A549 (cell line): ENCODE measurements around the gene NOD2. TPM values are rescaled to one million over a fixed set of nuclear protein-coding genes. Genes with fewer than 3 reads are reported as not detected.

ENCODE experiments used
- ATAC-seq, 2 experiments: fragments of 200-7000 bp in 1 of 2; fragments of >200 bp in 1 of 2; cut with Nextera tagmentation in 1 of 2; cut with Tn5 transposase in 1 of 2; 3 replicates each; pipeline versions ENCODE4 v1.8.0 to v1.9.1; 2018 to 2020; ENCODE audit warnings: mild to moderate bottlenecking in 1 of 2, moderate library complexity in 1 of 2
- CTCF ChIA-PET: fragments of 300-600 bp; sonication (Branson Sonifier 250); formaldehyde crosslinking; extraction: SDS; loops from one replicate; lab custom pipeline; 2021; ENCODE audit warnings: antibody characterized with exemption, inconsistent platforms; lab: Yijun Ruan, JAX
- POLR2A ChIA-PET: fragments of 350-600 bp; formaldehyde crosslinking; extraction: SDS; loops from one replicate; lab custom pipeline; 2021; ENCODE audit warnings: antibody characterized with exemption, inconsistent platforms; lab: Yijun Ruan, JAX
- DNase-seq, 2 experiments: peaks; one replicate each; pipeline versions ENCODE4 v3.0.0 to v3.0.0-alpha.2; 2011 to 2016; ENCODE audit warnings: low read depth in 1 of 2, low spot score in 1 of 2
- FAIRE-seq: peaks from 2 replicates; lab custom pipeline; 2011; peaks lifted over from hg19 to GRCh38; lab: Jason Lieb, UNC
- H3K27ac ChIP-seq, 2 experiments: fragments of >200 bp; sonication (Bioruptor Twin); formaldehyde crosslinking; 3 replicates each; pipeline ENCODE4 v1.5.1; 2016 to 2017
- H3K4me1 ChIP-seq: fragments of >200 bp; sonication (Bioruptor Twin); formaldehyde crosslinking; 3 replicates; pipeline ENCODE4 v1.6.1; 2016
- H3K4me2 ChIP-seq: fragments of >200 bp; sonication (Bioruptor Twin); formaldehyde crosslinking; 3 replicates; pipeline ENCODE4 v1.6.1; 2016
- H3K4me3 ChIP-seq: fragments of >200 bp; sonication (Bioruptor Twin); formaldehyde crosslinking; 3 replicates; pipeline ENCODE4 v1.5.1; 2016
- H3K9me3 ChIP-seq: fragments of >200 bp; sonication (Bioruptor Twin); formaldehyde crosslinking; 3 replicates; pipeline ENCODE4 v1.6.1; 2016
- CBX2 ChIP-seq: fragments of 200-600 bp; sonication (generic); IDR thresholded peaks from 2 replicates; pipeline ENCODE4 v1.6.1; 2016; ENCODE audit warnings: low read depth, mild to moderate bottlenecking, borderline replicate concordance
- CHD2 ChIP-seq: fragments of 150-350 bp; IDR thresholded peaks from 2 replicates; pipeline ENCODE4 v1.6.1; 2014; ENCODE audit warnings: low read length; ENCODE audit not compliant: partially characterized antibody
- EP300 ChIP-seq, 2 experiments: fragments of >200 bp; sonication (Bioruptor Twin); formaldehyde crosslinking; IDR thresholded peaks; 2 replicates in 1 of 2; 3 replicates in 1 of 2; pipeline ENCODE4 v1.6.1; 2016 to 2017
- GATA3 ChIP-seq: IDR thresholded peaks from 2 replicates; pipeline ENCODE4 v1.6.1; 2012; ENCODE audit warnings: borderline replicate concordance
- HDAC2 ChIP-seq: fragments of 200-600 bp; sonication (generic); IDR thresholded peaks from 2 replicates; pipeline ENCODE4 v1.6.1; 2016
- HEYL ChIP-seq: fragments of 250-450 bp; sonication (Bioruptor Pico); IDR thresholded peaks from 2 replicates; pipeline ENCODE4 v1.8.0; 2021; ENCODE audit warnings: mild to moderate bottlenecking, moderate library complexity
- HOXB5 ChIP-seq: fragments of 250-450 bp; sonication (Bioruptor Pico); IDR thresholded peaks from 2 replicates; pipeline ENCODE4 v1.5.0; 2020; ENCODE audit warnings: mild to moderate bottlenecking, moderate library complexity
- MAFK ChIP-seq: fragments of 450-650 bp; IDR thresholded peaks from 2 replicates; pipeline ENCODE4 v1.6.1; 2014; ENCODE audit not compliant: partially characterized antibody
- MAZ ChIP-seq: fragments of 150-350 bp; IDR thresholded peaks from 2 replicates; pipeline ENCODE4 v1.6.1; 2014; ENCODE audit warnings: antibody characterized with exemption, low read depth, low read length, borderline replicate concordance
- NPAS2 ChIP-seq: fragments of 250-450 bp; sonication (Bioruptor Pico); IDR thresholded peaks from 2 replicates; pipeline ENCODE4 v1.8.0; 2022; ENCODE audit warnings: mild to moderate bottlenecking, moderate library complexity, borderline replicate concordance
- RAD21 ChIP-seq, 2 experiments: fragments of >200 bp in 1 of 2; sonication (Bioruptor Twin) in 1 of 2; formaldehyde crosslinking in 1 of 2; IDR thresholded peaks in 1 of 2; conservative IDR thresholded peaks in 1 of 2; 2 replicates in 1 of 2; 3 replicates in 1 of 2; pipeline ENCODE4 v1.6.1; 2012 to 2018; ENCODE audit warnings: inconsistent platforms in 1 of 2
- RARB ChIP-seq: fragments of 250-450 bp; sonication (Bioruptor Pico); IDR thresholded peaks from 2 replicates; pipeline ENCODE4 v1.8.0; 2021; ENCODE audit warnings: mild to moderate bottlenecking, moderate library complexity
- RCOR1 ChIP-seq: fragments of 150-350 bp; IDR thresholded peaks from 2 replicates; pipeline ENCODE4 v1.6.1; 2014; ENCODE audit warnings: antibody characterized with exemption, low read length, low read depth
- RFX5 ChIP-seq: fragments of 450-650 bp; IDR thresholded peaks from 2 replicates; pipeline ENCODE4 v1.7.1; 2014; ENCODE audit warnings: antibody characterized with exemption, mild to moderate bottlenecking, moderate library complexity
- SMC3 ChIP-seq: fragments of >200 bp; sonication (Bioruptor Twin); formaldehyde crosslinking; IDR thresholded peaks from 3 replicates; pipeline ENCODE4 v1.6.1; 2018; ENCODE audit warnings: inconsistent platforms
- SREBF2 ChIP-seq: fragments of 450-650 bp; IDR thresholded peaks from 2 replicates; pipeline ENCODE4 v1.6.1; 2014; ENCODE audit warnings: mild to moderate bottlenecking, moderate library complexity
- USF2 ChIP-seq: fragments of 450-650 bp; IDR thresholded peaks from 2 replicates; pipeline ENCODE4 v1.6.1; 2014; ENCODE audit warnings: antibody characterized with exemption
- WGBS: methylation state at CpG from one replicate; pipeline ENCODE4 v1.1.6; 2017; ENCODE audit errors: missing lambda C conversion rate; 5-methylcytosine and 5-hydroxymethylcytosine counted together
- polyA plus RNA-seq, 4 experiments: library from polyadenylated mRNA; depleted of rRNA in 3 of 4; stranded (reverse); fragments of >200 nt; fragmentation: RNase III in 1 of 4; extraction: RNeasy Plus Mini Kit Qiagen cat#74134 plus additional on column Dnase treatment in 1 of 4; gene quantifications; 2 replicates in 3 of 4; 3 replicates in 1 of 4; pipeline ENCODE4 v1.2.3, GENCODE V29; 2011 to 2017
- TF ChIP-seq, protein P1 (sequence below): fragments of >200 bp; sonication (Bioruptor Twin); formaldehyde crosslinking; IDR thresholded peaks from 3 replicates; pipeline ENCODE4 v1.5.1; 2016
- TF ChIP-seq, protein P2 (sequence below): fragments of 250-450 bp; sonication (Bioruptor Pico); IDR thresholded peaks from 2 replicates; pipeline ENCODE4 v1.5.0; 2020; ENCODE audit warnings: low read depth, mild to moderate bottlenecking, moderate library complexity
- TF ChIP-seq, protein P3 (sequence below): fragments of >200 bp; sonication (Bioruptor Twin); formaldehyde crosslinking; IDR thresholded peaks from 3 replicates; pipeline ENCODE4 v1.6.1; 2016

Gene NOD2
- polyA plus RNA-seq, 2 of the 4 experiments (the other 2 are of a cell fraction) = not detected

DNA sequence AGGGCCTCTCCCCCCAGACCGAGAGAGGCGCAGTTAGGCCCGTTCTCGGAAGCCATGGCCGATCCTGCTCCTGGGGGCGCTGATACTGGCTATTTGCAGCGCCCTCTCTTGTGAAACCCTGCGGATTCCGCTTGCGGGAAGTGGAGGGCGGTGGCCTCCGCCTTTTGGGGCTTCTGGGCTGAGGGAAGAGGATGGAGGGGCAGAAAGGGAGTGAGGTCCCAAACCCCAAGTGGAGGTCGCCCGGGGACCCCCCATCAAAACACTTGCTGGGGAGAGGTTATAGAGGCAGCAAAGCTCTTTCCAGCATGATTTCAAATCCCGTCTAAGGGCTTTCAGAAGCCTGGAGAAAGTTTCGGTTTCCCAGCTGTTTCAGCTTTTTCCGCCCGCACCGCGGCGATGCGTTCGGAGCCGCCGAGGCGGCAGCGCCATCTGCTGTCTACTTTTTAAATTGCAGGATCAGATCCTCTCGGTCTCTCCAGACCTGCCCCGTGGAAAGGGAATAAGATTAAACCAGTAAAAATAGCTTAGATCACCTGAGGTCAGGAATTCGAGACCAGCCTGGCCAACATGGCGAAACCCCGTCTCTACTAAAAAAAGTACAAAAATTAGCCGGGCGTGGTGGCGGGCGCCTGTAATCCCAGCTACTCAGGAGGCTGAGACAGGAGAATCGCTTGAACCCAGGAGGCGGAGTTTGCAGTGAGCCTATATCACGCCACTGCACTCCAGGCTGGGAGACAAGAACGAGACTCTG, 28.1 kb upstream of the NOD2 start:
- WGBS = 31% methylated on average over 39 of the region's 40 CpGs
- Histone ChIP-seq H3K27ac (peak overlapping the region in 1 of 2 experiments; percentile 53; a peak in 3 of 6 replicates), H3K4me3 (peak overlapping the region; percentile 26; the same call in 1 of the 3 replicates), H3K4me1 (no peaks in the 10 kb centered on the region), H3K9me3 (peaks cover 4% of the 10 kb centered on the region; the same call in 2 of the 3 replicates), H3K4me2 (peak overlapping the region; percentile 74)
- ChIA-PET CTCF (interaction anchor here (0.6 to 8.5 kb wide), 82 partner anchors 8 to 1716 kb away, joined by 3 to 132 read pairs (median 4); partner anchors contain the start of genes CNEP1R1 and SNX20), POLR2A (no interaction called here)
- TF ChIP-seq RAD21 (conservative IDR thresholded peaks at IDR 0.05 in 1 of 2, IDR thresholded peaks at IDR 0.05 in 1 of 2) (peak; percentile 80 to 85), HEYL (CRISPR knock-in tag) (no peak), MAZ (peak; percentile 29; the same call in 1 of the 2 replicates), SREBF2 (no peak), SMC3 (peak; percentile 88), HOXB5 (CRISPR knock-in tag) (no peak)
- TF ChIP-seq, protein P1, sequence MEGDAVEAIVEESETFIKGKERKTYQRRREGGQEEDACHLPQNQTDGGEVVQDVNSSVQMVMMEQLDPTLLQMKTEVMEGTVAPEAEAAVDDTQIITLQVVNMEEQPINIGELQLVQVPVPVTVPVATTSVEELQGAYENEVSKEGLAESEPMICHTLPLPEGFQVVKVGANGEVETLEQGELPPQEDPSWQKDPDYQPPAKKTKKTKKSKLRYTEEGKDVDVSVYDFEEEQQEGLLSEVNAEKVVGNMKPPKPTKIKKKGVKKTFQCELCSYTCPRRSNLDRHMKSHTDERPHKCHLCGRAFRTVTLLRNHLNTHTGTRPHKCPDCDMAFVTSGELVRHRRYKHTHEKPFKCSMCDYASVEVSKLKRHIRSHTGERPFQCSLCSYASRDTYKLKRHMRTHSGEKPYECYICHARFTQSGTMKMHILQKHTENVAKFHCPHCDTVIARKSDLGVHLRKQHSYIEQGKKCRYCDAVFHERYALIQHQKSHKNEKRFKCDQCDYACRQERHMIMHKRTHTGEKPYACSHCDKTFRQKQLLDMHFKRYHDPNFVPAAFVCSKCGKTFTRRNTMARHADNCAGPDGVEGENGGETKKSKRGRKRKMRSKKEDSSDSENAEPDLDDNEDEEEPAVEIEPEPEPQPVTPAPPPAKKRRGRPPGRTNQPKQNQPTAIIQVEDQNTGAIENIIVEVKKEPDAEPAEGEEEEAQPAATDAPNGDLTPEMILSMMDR = peak; percentile 88
- ATAC-seq = peak; percentile 81 to 95
- no peak for FAIRE-seq
- DNase-seq = peak; percentile 56 to 74

DNA sequence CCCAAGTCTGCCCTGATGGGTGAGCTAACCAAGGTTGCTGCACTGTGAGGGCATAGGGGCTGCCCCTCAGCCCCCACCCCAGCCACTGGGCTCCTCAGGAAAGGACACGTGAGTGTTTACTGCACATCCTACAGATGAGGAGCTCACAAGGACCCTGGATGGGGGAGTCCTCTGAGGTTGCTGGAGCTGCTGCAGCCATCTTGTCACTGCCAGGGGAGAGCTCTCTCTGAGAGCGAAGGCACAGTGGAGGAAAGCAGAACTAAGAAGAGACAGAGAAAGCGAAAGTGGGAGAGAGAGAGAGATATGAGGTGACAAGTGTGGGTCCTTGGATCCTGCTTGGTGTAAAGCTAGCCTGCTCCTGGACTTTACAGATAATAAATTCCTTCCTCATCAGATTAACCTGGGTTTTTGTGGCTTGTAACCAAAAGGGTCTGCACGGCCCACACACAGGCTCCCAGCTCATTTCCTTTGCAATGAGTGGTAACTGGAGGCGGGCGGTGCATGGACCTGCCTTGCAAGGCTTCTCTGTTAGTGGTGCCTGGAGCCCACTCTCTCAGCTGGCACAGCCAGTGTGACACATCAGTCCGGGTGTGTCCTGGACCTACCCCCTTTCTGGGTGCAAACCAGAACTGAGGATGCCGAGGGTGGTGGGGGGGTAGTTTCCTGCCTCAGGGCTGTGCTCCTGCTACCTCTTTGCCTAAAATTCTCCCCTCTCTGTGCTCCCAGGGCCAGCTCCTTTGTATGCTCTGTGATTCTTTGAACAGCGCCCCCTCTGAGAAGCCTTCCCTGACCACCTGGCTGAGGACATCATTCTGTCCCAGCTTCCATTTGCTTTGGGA, 26.5 kb upstream of the NOD2 start:
- H3K4me3 ChIP-seq = no peak overlapping the region
- WGBS = 62% methylated on average over 7 of the region's 9 CpGs
- ATAC-seq (no peak), FAIRE-seq (no peak), DNase-seq (no peak)
- ChIA-PET POLR2A (no interaction called here), CTCF (interaction anchor here (0.7 to 8.5 kb wide), 15 partner anchors 8 to 1259 kb away, joined by 3 to 132 read pairs (median 5); partner anchors contain the start of genes CNEP1R1 and SNX20)
- no peak overlapping the region for H3K27ac ChIP-seq
- TF ChIP-seq, protein P2, sequence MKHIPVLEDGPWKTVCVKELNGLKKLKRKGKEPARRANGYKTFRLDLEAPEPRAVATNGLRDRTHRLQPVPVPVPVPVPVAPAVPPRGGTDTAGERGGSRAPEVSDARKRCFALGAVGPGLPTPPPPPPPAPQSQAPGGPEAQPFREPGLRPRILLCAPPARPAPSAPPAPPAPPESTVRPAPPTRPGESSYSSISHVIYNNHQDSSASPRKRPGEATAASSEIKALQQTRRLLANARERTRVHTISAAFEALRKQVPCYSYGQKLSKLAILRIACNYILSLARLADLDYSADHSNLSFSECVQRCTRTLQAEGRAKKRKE (CRISPR knock-in tag) = no peak
- no peak for TF ChIP-seq USF2
- TF ChIP-seq RARB (CRISPR knock-in tag) = no peak
- TF ChIP-seq HOXB5 (CRISPR knock-in tag) = no peak
- no peak for TF ChIP-seq EP300 (IDR thresholded peaks at IDR 0.05)
- no peak for TF ChIP-seq GATA3
- no peak for TF ChIP-seq RFX5
- TF ChIP-seq, protein P3, sequence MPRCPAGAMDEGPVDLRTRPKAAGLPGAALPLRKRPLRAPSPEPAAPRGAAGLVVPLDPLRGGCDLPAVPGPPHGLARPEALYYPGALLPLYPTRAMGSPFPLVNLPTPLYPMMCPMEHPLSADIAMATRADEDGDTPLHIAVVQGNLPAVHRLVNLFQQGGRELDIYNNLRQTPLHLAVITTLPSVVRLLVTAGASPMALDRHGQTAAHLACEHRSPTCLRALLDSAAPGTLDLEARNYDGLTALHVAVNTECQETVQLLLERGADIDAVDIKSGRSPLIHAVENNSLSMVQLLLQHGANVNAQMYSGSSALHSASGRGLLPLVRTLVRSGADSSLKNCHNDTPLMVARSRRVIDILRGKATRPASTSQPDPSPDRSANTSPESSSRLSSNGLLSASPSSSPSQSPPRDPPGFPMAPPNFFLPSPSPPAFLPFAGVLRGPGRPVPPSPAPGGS = no peak
- no peak for TF ChIP-seq CBX2
- TF ChIP-seq, protein P1 = no peak
- TF ChIP-seq NPAS2 (CRISPR knock-in tag) = no peak
- no peak for TF ChIP-seq RCOR1
- TF ChIP-seq MAFK = no peak
- TF ChIP-seq CHD2 = no peak
- TF ChIP-seq HDAC2 = no peak
- no peak overlapping the region for H3K4me2 ChIP-seq
- H3K9me3 ChIP-seq = peaks cover 20% of the 10 kb centered on the region
- no peaks in the 10 kb centered on the region for H3K4me1 ChIP-seq
